Progenitor cell of endocrine pancreas (in vitro differentiated cells): ENCODE results near the gene FBF1. TPM values are rescaled to one million over a fixed set of nuclear protein-coding genes. Genes with fewer than 3 reads are reported as not detected.
A peak's percentile ranks its signal among the peaks of the same experiment; 100 is the strongest.

ENCODE experiments used
- DNase-seq: peaks from one replicate; pipeline ENCODE4 v3.0.0; 2021; ENCODE audit warnings: low spot score; ENCODE audit not compliant: unreplicated experiment
- H3K27ac Mint-ChIP-seq: 2 replicates; pipeline ENCODE4 v1.8.0; 2021; ENCODE audit warnings: mild to moderate bottlenecking, moderate library complexity, mixed read lengths
- H3K27me3 Mint-ChIP-seq: 2 replicates; pipeline ENCODE4 v1.8.0; 2021; ENCODE audit warnings: mixed read lengths
- H3K36me3 Mint-ChIP-seq: 2 replicates; pipeline ENCODE4 v1.8.0; 2022; ENCODE audit warnings: mixed read lengths; ENCODE audit not compliant: insufficient read depth
- H3K4me1 Mint-ChIP-seq: 2 replicates; pipeline ENCODE4 v1.8.0; 2021; ENCODE audit warnings: low read depth, mixed read lengths
- H3K4me3 Mint-ChIP-seq: 2 replicates; pipeline ENCODE4 v1.8.0; 2021; ENCODE audit warnings: low read depth, mild to moderate bottlenecking, moderate library complexity, mixed read lengths
- H3K9me3 Mint-ChIP-seq: 2 replicates; pipeline ENCODE4 v1.8.0; 2021; ENCODE audit warnings: low read depth, mixed read lengths
- CTCF ChIP-seq: fragments of 200-600 bp; sonication (generic); IDR thresholded peaks from one replicate; pipeline ENCODE4 v1.5.0; 2021; ENCODE audit warnings: antibody characterized with exemption, mild to moderate bottlenecking; ENCODE audit not compliant: unreplicated experiment
- total RNA-seq: library from RNA; stranded (reverse); gene quantifications from 2 replicates; pipeline ENCODE4 v1.2.1, GENCODE V29; 2021

FBF1 gene
- total RNA-seq, 1 donor from 2014 or later: 29.9 TPM

- H3K4me3 Mint-ChIP-seq: no peak overlapping the region
- H3K36me3 Mint-ChIP-seq: peaks cover 1% of the 10 kb centered on the region
- no peaks in the 10 kb centered on the region for H3K27me3 Mint-ChIP-seq
- no peaks in the 10 kb centered on the region for H3K9me3 Mint-ChIP-seq
- no peak overlapping the region for H3K27ac Mint-ChIP-seq
- no peak for TF ChIP-seq CTCF
- no peaks in the 10 kb centered on the region for H3K4me1 Mint-ChIP-seq
- DNase-seq: no peak
Observed at GRCh38 chr17:75910699-75911098, 30.1 kb downstream of the FBF1 start.

- no peak overlapping the region for H3K4me3 Mint-ChIP-seq
- no peak for TF ChIP-seq CTCF
- H3K4me1 Mint-ChIP-seq: no peaks in the 10 kb centered on the region
- no peak for DNase-seq
- H3K27me3 Mint-ChIP-seq: no peaks in the 10 kb centered on the region
- no peak overlapping the region for H3K27ac Mint-ChIP-seq
- H3K9me3 Mint-ChIP-seq: no peaks in the 10 kb centered on the region
- peaks cover 1% of the 10 kb centered on the region for H3K36me3 Mint-ChIP-seq
Observed at GRCh38 chr17:75909812-75910274, 31.0 kb downstream of the FBF1 start.

- DNase-seq: no peak
- H3K4me1 Mint-ChIP-seq: no peaks in the 10 kb centered on the region
- no peaks in the 10 kb centered on the region for H3K9me3 Mint-ChIP-seq
- TF ChIP-seq CTCF: no peak
- no peaks in the 10 kb centered on the region for H3K27me3 Mint-ChIP-seq
- H3K36me3 Mint-ChIP-seq: no peaks in the 10 kb centered on the region
- H3K4me3 Mint-ChIP-seq: no peak overlapping the region
- H3K27ac Mint-ChIP-seq: peak overlapping the region; percentile 84
Observed at GRCh38 chr17:75909051-75909811, 31.6 kb downstream of the FBF1 start.

GRCh38 chr17:75908201-75908600 lies 32.6 kb downstream of the FBF1 start:
- Mint-ChIP-seq H3K9me3 (no peaks in the 10 kb centered on the region), H3K27ac (peak overlapping the region; percentile 83), H3K4me3 (no peak overlapping the region), H3K36me3 (no peaks in the 10 kb centered on the region), H3K4me1 (peaks cover 2% of the 10 kb centered on the region), H3K27me3 (no peaks in the 10 kb centered on the region)
- TF ChIP-seq CTCF: no peak
- DNase-seq: no peak

- no peak for DNase-seq
- Mint-ChIP-seq H3K9me3 (no peaks in the 10 kb centered on the region), H3K27me3 (no peaks in the 10 kb centered on the region), H3K36me3 (peaks cover 2% of the 10 kb centered on the region), H3K4me1 (peaks cover 2% of the 10 kb centered on the region), H3K4me3 (no peak overlapping the region), H3K27ac (no peak overlapping the region)
- no peak for TF ChIP-seq CTCF
Observed at GRCh38 chr17:75906143-75906884, 34.5 kb downstream of the FBF1 start.
